Measurements from ENCODE around the gene HP1BP3.
A peak's percentile ranks its signal among the peaks of the same experiment; 100 is the strongest.

Gene HP1BP3

DNA sequence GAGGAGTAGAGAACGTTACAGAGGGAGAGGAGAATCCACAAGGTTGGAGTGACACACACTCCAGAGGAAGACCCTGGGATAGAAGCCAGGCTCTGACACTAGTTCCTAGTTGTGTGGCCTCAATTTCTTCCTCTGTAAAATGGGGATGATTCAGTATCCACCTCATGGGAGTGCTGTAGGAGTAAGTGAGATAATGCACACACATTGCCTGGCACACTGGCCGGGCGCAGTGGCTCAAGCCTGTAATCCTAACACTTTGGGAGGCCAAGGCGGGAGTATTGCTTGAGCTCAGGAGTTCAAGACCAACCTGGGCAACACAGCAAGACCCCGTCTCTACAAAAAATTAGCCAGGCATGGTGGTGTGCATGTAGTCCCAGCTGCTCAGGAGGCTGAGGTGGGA is 78.2 kb downstream of the HP1BP3 start:
- no peak overlapping the region for H4K91ac ChIP-seq (ENCODE audit: low read length)
- H3K18ac ChIP-seq (ENCODE audit: low read depth in 1 of 2, low read length in 2 of 2) = no peak overlapping the region
- peaks cover 0 to 11% of the 10 kb centered on the region in 2 experiments for H3K36me3 ChIP-seq (ENCODE audit: control insufficient read depth in 1 of 2, insufficient read depth in 2 of 2, low read depth in 1 of 2, low read length in 2 of 2)
- no peak overlapping the region for H3K4me3 ChIP-seq (ENCODE audit: insufficient read depth in 1 of 2, low read depth in 1 of 2, low read length in 2 of 2)
- 83% methylated on average over 5 of the region's 5 CpGs for WGBS
- H3K27ac ChIP-seq (ENCODE audit: low read length, poor library complexity, severe bottlenecking) = no peak overlapping the region
- no peaks in the 10 kb centered on the region for H3K9me3 ChIP-seq (ENCODE audit: control insufficient read depth, low read length)
- H2AK5ac ChIP-seq (ENCODE audit: low read length, severe bottlenecking) = no peak overlapping the region
- H2BK120ac ChIP-seq (ENCODE audit: low read depth, low read length) = no peak overlapping the region
- no peak overlapping the region for H3K4ac ChIP-seq (ENCODE audit: low read depth in 1 of 2, low read length in 2 of 2)
- no peak overlapping the region for H2BK12ac ChIP-seq (ENCODE audit: low read length in 2 of 2)
- no peaks in the 10 kb centered on the region for H3K79me1 ChIP-seq (replicated peaks; ENCODE audit: low read length, poor library complexity, severe bottlenecking)
- no peak overlapping the region for H2BK5ac ChIP-seq (ENCODE audit: low read depth, low read length, poor library complexity, severe bottlenecking)
- no peak overlapping the region for H4K8ac ChIP-seq (ENCODE audit: low read length)
- H3K9ac ChIP-seq (ENCODE audit: low read length) = no peak overlapping the region
- no peak for DNase-seq
- no peak overlapping the region for H3K4me2 ChIP-seq (ENCODE audit: low read length, poor library complexity, severe bottlenecking)
- H2AFZ ChIP-seq (ENCODE audit: low read depth, low read length) = no peak overlapping the region
- H3K23ac ChIP-seq (ENCODE audit: low read length in 2 of 2) = no peak overlapping the region
- H2BK15ac ChIP-seq (ENCODE audit: low read depth, poor library complexity, severe bottlenecking) = no peak overlapping the region
- H3K14ac ChIP-seq (ENCODE audit: low read length in 2 of 2) = no peak overlapping the region
- peaks cover 0 to 14% of the 10 kb centered on the region in 2 experiments for H3K27me3 ChIP-seq (ENCODE audit: control insufficient read depth in 1 of 2, insufficient read depth in 1 of 2, low read length in 2 of 2)
- peaks cover 21% of the 10 kb centered on the region for H3K4me1 ChIP-seq (ENCODE audit: control insufficient read depth, insufficient read depth, low read depth, low read length)

GRCh38 chr1:20708057-20708456 is 79.0 kb downstream of the HP1BP3 start:
- H3K36me3 ChIP-seq (ENCODE audit: control insufficient read depth in 1 of 2, insufficient read depth in 2 of 2, low read depth in 1 of 2, low read length in 2 of 2) = peaks cover 0 to 12% of the 10 kb centered on the region in 2 experiments
- H3K4me3 ChIP-seq (ENCODE audit: insufficient read depth in 1 of 2, low read depth in 1 of 2, low read length in 2 of 2) = no peak overlapping the region
- H2BK15ac ChIP-seq (ENCODE audit: low read depth, poor library complexity, severe bottlenecking) = no peak overlapping the region
- H3K4me2 ChIP-seq (ENCODE audit: low read length, poor library complexity, severe bottlenecking) = no peak overlapping the region
- no peak overlapping the region for H2AFZ ChIP-seq (ENCODE audit: low read depth, low read length)
- no peak overlapping the region for H2BK120ac ChIP-seq (ENCODE audit: low read depth, low read length)
- no peak overlapping the region for H3K23ac ChIP-seq (ENCODE audit: low read length in 2 of 2)
- H3K79me1 ChIP-seq (replicated peaks; ENCODE audit: low read length, poor library complexity, severe bottlenecking) = no peaks in the 10 kb centered on the region
- no peak overlapping the region for H3K18ac ChIP-seq (ENCODE audit: low read depth in 1 of 2, low read length in 2 of 2)
- no peak overlapping the region for H3K27ac ChIP-seq (ENCODE audit: low read length, poor library complexity, severe bottlenecking)
- H4K8ac ChIP-seq (ENCODE audit: low read length) = no peak overlapping the region
- H2BK5ac ChIP-seq (ENCODE audit: low read depth, low read length, poor library complexity, severe bottlenecking) = no peak overlapping the region
- no peak overlapping the region for H3K9ac ChIP-seq (ENCODE audit: low read length)
- H3K4ac ChIP-seq (ENCODE audit: low read depth in 1 of 2, low read length in 2 of 2) = no peak overlapping the region
- H3K14ac ChIP-seq (ENCODE audit: low read length in 2 of 2) = no peak overlapping the region
- H3K9me3 ChIP-seq (ENCODE audit: control insufficient read depth, low read length) = no peaks in the 10 kb centered on the region
- H3K4me1 ChIP-seq (ENCODE audit: control insufficient read depth, insufficient read depth, low read depth, low read length) = peaks cover 21% of the 10 kb centered on the region
- peaks cover 0 to 14% of the 10 kb centered on the region in 2 experiments for H3K27me3 ChIP-seq (ENCODE audit: control insufficient read depth in 1 of 2, insufficient read depth in 1 of 2, low read length in 2 of 2)
- no peak overlapping the region for H4K91ac ChIP-seq (ENCODE audit: low read length)
- no peak overlapping the region for H2BK12ac ChIP-seq (ENCODE audit: low read length in 2 of 2)
- no peak overlapping the region for H2AK5ac ChIP-seq (ENCODE audit: low read length, severe bottlenecking)
- DNase-seq = no peak
- WGBS = 93% methylated on average over 6 of the region's 6 CpGs

DNA sequence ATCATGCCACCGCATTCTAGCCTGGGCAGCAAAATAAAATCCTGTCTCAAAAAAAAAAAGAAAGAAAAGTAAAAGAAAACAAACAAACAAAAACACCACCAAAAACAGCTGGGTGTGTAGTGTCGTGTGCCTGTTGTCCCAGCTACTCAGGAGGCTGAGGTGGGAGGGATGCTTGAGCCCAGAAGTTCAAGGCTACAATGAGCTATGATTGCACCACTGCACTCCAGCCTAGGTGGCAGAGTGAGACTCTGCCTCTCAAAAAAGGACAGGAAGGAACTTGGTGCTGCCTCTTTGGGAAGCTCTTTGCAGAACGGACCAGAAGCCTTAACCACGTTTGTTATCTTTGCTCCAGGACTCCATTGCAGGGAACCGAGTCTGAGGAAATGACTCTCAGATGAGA is 80.3 kb downstream of the HP1BP3 start:
- WGBS = 50% methylated on average over 4 of the region's 5 CpGs
- H2BK15ac ChIP-seq (ENCODE audit: low read depth, poor library complexity, severe bottlenecking) = no peak overlapping the region
- H3K36me3 ChIP-seq (ENCODE audit: control insufficient read depth in 1 of 2, insufficient read depth in 2 of 2, low read depth in 1 of 2, low read length in 2 of 2) = peaks cover 0 to 12% of the 10 kb centered on the region in 2 experiments
- H3K9ac ChIP-seq (ENCODE audit: low read length) = no peak overlapping the region
- no peak overlapping the region for H3K14ac ChIP-seq (ENCODE audit: low read length in 2 of 2)
- no peak overlapping the region for H3K4me3 ChIP-seq (ENCODE audit: insufficient read depth in 1 of 2, low read depth in 1 of 2, low read length in 2 of 2)
- no peak overlapping the region for H3K18ac ChIP-seq (ENCODE audit: low read depth in 1 of 2, low read length in 2 of 2)
- no peak overlapping the region for H2BK120ac ChIP-seq (ENCODE audit: low read depth, low read length)
- no peaks in the 10 kb centered on the region for H3K79me1 ChIP-seq (replicated peaks; ENCODE audit: low read length, poor library complexity, severe bottlenecking)
- no peaks in the 10 kb centered on the region for H3K9me3 ChIP-seq (ENCODE audit: control insufficient read depth, low read length)
- no peak overlapping the region for H4K8ac ChIP-seq (ENCODE audit: low read length)
- no peak overlapping the region for H4K91ac ChIP-seq (ENCODE audit: low read length)
- H3K23ac ChIP-seq (ENCODE audit: low read length in 2 of 2) = no peak overlapping the region
- H3K4me2 ChIP-seq (ENCODE audit: low read length, poor library complexity, severe bottlenecking) = no peak overlapping the region
- no peak overlapping the region for H2BK12ac ChIP-seq (ENCODE audit: low read length in 2 of 2)
- H2AK5ac ChIP-seq (ENCODE audit: low read length, severe bottlenecking) = no peak overlapping the region
- peaks cover 0 to 19% of the 10 kb centered on the region in 2 experiments for H3K27me3 ChIP-seq (ENCODE audit: control insufficient read depth in 1 of 2, insufficient read depth in 1 of 2, low read length in 2 of 2)
- H3K4me1 ChIP-seq (ENCODE audit: control insufficient read depth, insufficient read depth, low read depth, low read length) = peaks cover 17% of the 10 kb centered on the region
- H2AFZ ChIP-seq (ENCODE audit: low read depth, low read length) = no peak overlapping the region
- no peak overlapping the region for H3K27ac ChIP-seq (ENCODE audit: low read length, poor library complexity, severe bottlenecking)
- no peak for DNase-seq
- H2BK5ac ChIP-seq (ENCODE audit: low read depth, low read length, poor library complexity, severe bottlenecking) = no peak overlapping the region
- no peak overlapping the region for H3K4ac ChIP-seq (ENCODE audit: low read depth in 1 of 2, low read length in 2 of 2)

DNA sequence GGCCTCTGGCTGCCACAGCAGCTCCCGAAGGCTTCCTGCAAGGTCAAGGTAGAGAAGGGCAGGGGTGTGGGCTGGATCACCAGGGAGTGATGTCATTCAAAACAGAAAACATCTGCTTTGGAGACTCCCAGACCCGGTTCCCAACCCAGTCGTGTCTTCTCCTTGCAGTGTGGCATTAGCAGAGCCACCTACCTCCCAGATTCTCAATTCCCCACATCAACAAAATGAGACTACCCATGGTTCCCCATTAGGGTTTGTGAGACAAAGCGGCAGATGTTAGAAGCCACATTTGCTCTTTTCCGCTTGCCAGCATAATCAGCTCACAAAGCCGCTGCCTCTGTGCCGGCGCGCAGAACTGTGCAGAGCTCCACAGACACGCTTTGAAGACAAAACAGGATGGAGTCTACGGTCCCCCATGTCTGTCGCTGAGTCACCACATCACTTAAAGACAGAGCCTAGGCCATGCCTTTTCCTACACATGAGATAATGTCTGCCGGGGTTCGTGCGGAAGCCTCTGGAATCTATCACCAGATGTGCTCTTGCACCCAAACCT is 81.8 kb downstream of the HP1BP3 start:
- peaks cover 9% of the 10 kb centered on the region for H3K4me1 ChIP-seq (ENCODE audit: control insufficient read depth, insufficient read depth, low read depth, low read length)
- H3K4ac ChIP-seq (ENCODE audit: low read depth in 1 of 2, low read length in 2 of 2) = no peak overlapping the region

More for the DNA sequence above, 81.8 kb downstream of the HP1BP3 start:
- H3K4me3 ChIP-seq (ENCODE audit: insufficient read depth in 1 of 2, low read depth in 1 of 2, low read length in 2 of 2) = no peak overlapping the region
- H2BK5ac ChIP-seq (ENCODE audit: low read depth, low read length, poor library complexity, severe bottlenecking) = no peak overlapping the region
- no peaks in the 10 kb centered on the region for H3K79me1 ChIP-seq (replicated peaks; ENCODE audit: low read length, poor library complexity, severe bottlenecking)
- H2BK12ac ChIP-seq (ENCODE audit: low read length in 2 of 2) = no peak overlapping the region
- DNase-seq = peak; percentile 57
- H4K8ac ChIP-seq (ENCODE audit: low read length) = no peak overlapping the region
- no peak overlapping the region for H3K23ac ChIP-seq (ENCODE audit: low read length in 2 of 2)
- H3K27ac ChIP-seq (ENCODE audit: low read length, poor library complexity, severe bottlenecking) = no peak overlapping the region
- peaks cover 0 to 12% of the 10 kb centered on the region in 2 experiments for H3K36me3 ChIP-seq (ENCODE audit: control insufficient read depth in 1 of 2, insufficient read depth in 2 of 2, low read depth in 1 of 2, low read length in 2 of 2)
- no peak overlapping the region for H3K4me2 ChIP-seq (ENCODE audit: low read length, poor library complexity, severe bottlenecking)
- no peak overlapping the region for H3K18ac ChIP-seq (ENCODE audit: low read depth in 1 of 2, low read length in 2 of 2)
- no peak overlapping the region for H2BK15ac ChIP-seq (ENCODE audit: low read depth, poor library complexity, severe bottlenecking)
- no peak overlapping the region for H4K91ac ChIP-seq (ENCODE audit: low read length)
- H3K14ac ChIP-seq (ENCODE audit: low read length in 2 of 2) = no peak overlapping the region
- no peak overlapping the region for H3K9ac ChIP-seq (ENCODE audit: low read length)
- no peak overlapping the region for H2BK120ac ChIP-seq (ENCODE audit: low read depth, low read length)
- 64% methylated on average over 15 of the region's 15 CpGs for WGBS
- no peak overlapping the region for H2AFZ ChIP-seq (ENCODE audit: low read depth, low read length)
- no peak overlapping the region for H2AK5ac ChIP-seq (ENCODE audit: low read length, severe bottlenecking)
- peaks cover 0 to 12% of the 10 kb centered on the region in 2 experiments for H3K27me3 ChIP-seq (ENCODE audit: control insufficient read depth in 1 of 2, insufficient read depth in 1 of 2, low read length in 2 of 2)
- H3K9me3 ChIP-seq (ENCODE audit: control insufficient read depth, low read length) = no peaks in the 10 kb centered on the region

Measured in mesenchymal stem cell (in vitro differentiated cells and primary cell).